MCF 10A (cell line): ENCODE data around the gene LRMDA. TPM values are rescaled to one million over a fixed set of nuclear protein-coding genes. Genes with fewer than 3 reads are reported as not detected.

ENCODE experiments used
- BruUV-seq: library from RNA; stranded (reverse); fragments of 400-500 nt; replicated peaks from 2 replicates; lab custom pipeline; 2021; lab: Mats Ljungman, UMichigan
- CTCF ChIA-PET: fragments of 300-600 bp; sonication (Branson Sonifier 250); formaldehyde crosslinking; extraction: SDS; loops from one replicate; lab custom pipeline; 2021; ENCODE audit warnings: antibody characterized with exemption, inconsistent platforms; lab: Yijun Ruan, JAX
- POLR2A ChIA-PET: fragments of 300-600, 350-650 bp; sonication (Branson Sonifier 250); formaldehyde crosslinking; extraction: SDS; loops from one replicate; lab custom pipeline; 2020; ENCODE audit warnings: antibody characterized with exemption, inconsistent platforms; lab: Yijun Ruan, JAX
- DNase-seq: peaks from one replicate; pipeline ENCODE4 v3.0.0-alpha.2; 2018; ENCODE audit not compliant: unreplicated experiment
- H3K27ac Mint-ChIP-seq: one replicate; pipeline ENCODE4 v1.8.0; 2022; ENCODE audit warnings: mild to moderate bottlenecking, low read depth, mixed read lengths; ENCODE audit not compliant: unreplicated experiment
- H3K27me3 Mint-ChIP-seq: one replicate; pipeline ENCODE4 v1.8.0; 2022; ENCODE audit warnings: mixed read lengths; ENCODE audit not compliant: insufficient read depth, unreplicated experiment
- H3K36me3 Mint-ChIP-seq: one replicate; pipeline ENCODE4 v1.8.0; 2022; ENCODE audit warnings: mild to moderate bottlenecking, moderate library complexity, mixed read lengths; ENCODE audit not compliant: insufficient read depth, unreplicated experiment
- H3K4me1 Mint-ChIP-seq: one replicate; pipeline ENCODE4 v1.8.0; 2022; ENCODE audit warnings: mixed read lengths; ENCODE audit not compliant: insufficient read depth, unreplicated experiment
- H3K4me3 Mint-ChIP-seq: one replicate; pipeline ENCODE4 v1.8.0; 2022; ENCODE audit warnings: mild to moderate bottlenecking, moderate library complexity, mixed read lengths; ENCODE audit not compliant: unreplicated experiment
- H3K9me3 Mint-ChIP-seq: one replicate; pipeline ENCODE4 v1.8.0; 2022; ENCODE audit warnings: mixed read lengths; ENCODE audit not compliant: unreplicated experiment
- intact Hi-C: fragments of 100-400 bp; cut with micrococcal nuclease; formaldehyde crosslinking; loops from 2 replicates; pipeline ENCODE4 v1.14.1; 2022
- total RNA-seq: library from RNA; stranded (reverse); gene quantifications from 2 replicates; pipeline ENCODE4 v1.2.3, GENCODE V29; 2022
- TF ChIP-seq, protein P1 (sequence below): fragments of 200-600 bp; IDR thresholded peaks from one replicate; pipeline ENCODE4 v1.8.0; 2022; ENCODE audit warnings: antibody characterized with exemption, mild to moderate bottlenecking; ENCODE audit not compliant: unreplicated experiment

LRMDA gene
- total RNA-seq, 1 experiment from 2014 or later, result not detected

DNA sequence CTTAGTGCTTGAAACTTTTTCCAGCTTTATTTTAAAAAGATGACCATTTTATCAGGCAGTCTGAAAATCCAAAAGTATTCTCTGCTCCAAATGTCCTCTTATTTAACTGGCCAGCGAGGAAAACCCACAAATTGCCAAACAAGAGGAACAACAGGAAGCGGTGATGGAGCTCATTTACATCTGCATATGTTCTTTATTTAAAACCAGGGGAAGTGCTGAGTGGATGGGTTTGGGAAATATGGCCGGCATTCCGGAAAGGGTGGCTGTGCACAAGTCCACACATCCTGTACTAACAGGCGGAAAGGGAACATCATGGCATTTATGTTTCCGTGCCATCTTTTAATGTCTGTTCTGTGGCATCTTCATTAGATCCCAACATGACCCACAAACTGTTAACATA is 974.5 kb downstream of the LRMDA start:
- Mint-ChIP-seq H3K27me3 (no peaks in the 10 kb centered on the region), H3K36me3 (peaks cover 6% of the 10 kb centered on the region), H3K4me3 (no peak overlapping the region), H3K27ac (no peak overlapping the region), H3K9me3 (peaks cover 12% of the 10 kb centered on the region), H3K4me1 (peaks cover 12% of the 10 kb centered on the region)
- DNase-seq, result no peak
- TF ChIP-seq, protein P1, sequence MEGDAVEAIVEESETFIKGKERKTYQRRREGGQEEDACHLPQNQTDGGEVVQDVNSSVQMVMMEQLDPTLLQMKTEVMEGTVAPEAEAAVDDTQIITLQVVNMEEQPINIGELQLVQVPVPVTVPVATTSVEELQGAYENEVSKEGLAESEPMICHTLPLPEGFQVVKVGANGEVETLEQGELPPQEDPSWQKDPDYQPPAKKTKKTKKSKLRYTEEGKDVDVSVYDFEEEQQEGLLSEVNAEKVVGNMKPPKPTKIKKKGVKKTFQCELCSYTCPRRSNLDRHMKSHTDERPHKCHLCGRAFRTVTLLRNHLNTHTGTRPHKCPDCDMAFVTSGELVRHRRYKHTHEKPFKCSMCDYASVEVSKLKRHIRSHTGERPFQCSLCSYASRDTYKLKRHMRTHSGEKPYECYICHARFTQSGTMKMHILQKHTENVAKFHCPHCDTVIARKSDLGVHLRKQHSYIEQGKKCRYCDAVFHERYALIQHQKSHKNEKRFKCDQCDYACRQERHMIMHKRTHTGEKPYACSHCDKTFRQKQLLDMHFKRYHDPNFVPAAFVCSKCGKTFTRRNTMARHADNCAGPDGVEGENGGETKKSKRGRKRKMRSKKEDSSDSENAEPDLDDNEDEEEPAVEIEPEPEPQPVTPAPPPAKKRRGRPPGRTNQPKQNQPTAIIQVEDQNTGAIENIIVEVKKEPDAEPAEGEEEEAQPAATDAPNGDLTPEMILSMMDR, result no peak
- intact Hi-C loops, result no loop called here
- ChIA-PET POLR2A (no interaction called here), CTCF (no interaction called here)
- no TSS peak for BruUV-seq

DNA sequence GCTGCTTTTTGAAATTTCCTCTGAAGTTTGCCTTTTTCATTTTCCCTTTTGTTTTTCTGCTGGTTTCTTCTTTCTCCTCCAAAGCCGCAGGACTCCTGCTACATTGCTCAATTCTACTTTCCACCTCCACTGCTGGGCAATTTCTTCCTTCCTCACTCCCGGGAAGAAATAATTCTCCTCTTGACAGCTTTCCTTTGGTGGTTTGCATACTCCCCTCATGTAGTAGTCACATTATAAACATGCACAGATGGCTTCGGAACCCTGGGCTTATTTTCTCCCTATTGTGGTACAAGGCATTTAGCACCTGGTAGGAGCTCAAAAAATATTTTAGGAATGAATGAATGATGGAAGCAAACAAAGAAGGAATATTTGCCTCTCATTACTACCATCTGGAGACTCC is 977.2 kb downstream of the LRMDA start:
- TF ChIP-seq, protein P1, result no peak
- intact Hi-C loops, result no loop called here
- H3K27me3 Mint-ChIP-seq, result no peaks in the 10 kb centered on the region
- H3K4me3 Mint-ChIP-seq, result no peak overlapping the region
- no peak overlapping the region for H3K27ac Mint-ChIP-seq
- H3K36me3 Mint-ChIP-seq, result peaks cover 6% of the 10 kb centered on the region
- H3K9me3 Mint-ChIP-seq, result peaks cover 11% of the 10 kb centered on the region
- peaks cover 10% of the 10 kb centered on the region for H3K4me1 Mint-ChIP-seq
- DNase-seq, result no peak
- CTCF ChIA-PET, result interaction anchor here (1.7 kb wide), 1 partner anchor 96 kb away, joined by 4 read pairs; no protein-coding TSS in a partner anchor
- no TSS peak for BruUV-seq
- POLR2A ChIA-PET, result no interaction called here

DNA sequence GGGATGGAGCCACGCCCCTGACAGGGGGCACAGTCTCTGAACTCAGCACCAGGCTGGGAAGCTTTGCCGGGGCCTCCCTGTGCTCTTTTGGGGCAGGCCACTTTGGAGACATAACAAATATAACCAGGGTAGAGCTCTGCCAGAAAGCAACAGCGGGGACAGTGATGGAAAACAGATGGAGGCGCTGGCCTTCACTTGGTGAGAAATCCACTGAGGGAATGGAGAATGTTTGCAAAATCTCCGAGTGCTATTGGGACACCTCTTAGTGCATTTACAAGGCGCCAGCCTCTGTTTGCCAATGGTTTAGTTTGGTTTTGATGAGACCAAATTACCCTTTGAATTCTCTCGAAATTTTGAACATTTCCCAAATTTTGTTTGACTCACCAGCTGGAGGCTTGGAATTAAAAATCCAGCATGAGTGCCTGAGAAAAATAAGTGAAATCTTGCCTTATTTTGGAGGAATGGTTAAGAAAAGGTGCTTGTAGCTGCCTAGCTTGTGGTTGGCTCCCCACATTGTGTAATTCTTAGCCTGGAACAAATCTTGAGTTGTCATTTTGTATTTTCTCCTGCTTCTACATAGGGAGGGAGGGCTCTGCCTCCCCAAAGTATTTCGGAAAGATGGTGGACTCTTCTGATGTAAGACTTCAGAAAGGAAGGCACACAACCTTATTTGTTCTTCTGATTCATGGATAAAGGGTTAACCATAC is 980.5 kb downstream of the LRMDA start:
- Mint-ChIP-seq H3K9me3 (peaks cover 6% of the 10 kb centered on the region), H3K4me3 (no peak overlapping the region), H3K27me3 (no peaks in the 10 kb centered on the region), H3K36me3 (peaks cover 6% of the 10 kb centered on the region), H3K27ac (no peak overlapping the region), H3K4me1 (no peaks in the 10 kb centered on the region)
- TF ChIP-seq, protein P1, result no peak
- BruUV-seq, result no TSS peak
- ChIA-PET CTCF (no interaction called here), POLR2A (no interaction called here)
- intact Hi-C loops, result no loop called here
- DNase-seq, result no peak

DNA sequence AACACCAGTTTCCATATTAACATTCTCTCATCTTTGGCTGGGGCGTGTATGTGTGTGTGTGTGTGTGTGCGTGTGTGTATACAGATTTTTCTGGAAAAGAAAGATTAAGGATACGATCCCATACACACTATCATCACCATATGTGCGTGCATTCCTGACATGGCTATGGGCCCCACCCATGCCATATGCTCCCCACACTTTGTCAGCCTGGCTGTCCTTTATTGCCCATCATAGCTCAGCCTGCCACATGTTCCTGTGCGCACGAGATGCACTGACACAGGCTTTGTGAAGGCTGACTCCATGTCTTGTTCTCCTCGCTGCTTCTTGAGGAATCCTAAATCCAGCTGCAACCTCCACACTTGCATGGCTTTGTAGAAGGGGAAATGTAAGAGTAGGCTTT is 984.1 kb downstream of the LRMDA start:
- intact Hi-C loops, result no loop called here
- POLR2A ChIA-PET, result interaction anchor here (1.1 kb wide), 1 partner anchor 15 kb away, joined by 3 read pairs; no protein-coding TSS in a partner anchor
- CTCF ChIA-PET, result interaction anchor here (1.1 kb wide), 1 partner anchor 20 kb away, joined by 3 read pairs; no protein-coding TSS in a partner anchor
- Mint-ChIP-seq H3K9me3 (no peaks in the 10 kb centered on the region), H3K27ac (no peak overlapping the region), H3K4me3 (no peak overlapping the region), H3K4me1 (no peaks in the 10 kb centered on the region), H3K36me3 (no peaks in the 10 kb centered on the region), H3K27me3 (no peaks in the 10 kb centered on the region)
- no peak for DNase-seq
- TF ChIP-seq, protein P1, result no peak
- BruUV-seq, result no TSS peak
